ENCODE measurements around the gene HHATL. TPM values are rescaled to one million over a fixed set of nuclear protein-coding genes. Genes with fewer than 3 reads are reported as not detected.
"Not testable (repeated sequence)": the region's sequence is repeated elsewhere in the genome, so short reads cannot be mapped to it uniquely, and the experiment has no call there.

Gene HHATL
- total RNA-seq, 1 donor from 2014 or later, result not detected

- H3K36me3 Mint-ChIP-seq (ENCODE audit: unreplicated experiment), result no peaks in the 10 kb centered on the region
- no peak overlapping the region for H3K4me3 Mint-ChIP-seq (ENCODE audit: unreplicated experiment)
- no peak for TF ChIP-seq CTCF (IDR thresholded peaks at IDR 0.05)
- no peaks in the 10 kb centered on the region for H3K4me1 Mint-ChIP-seq (ENCODE audit: unreplicated experiment)
- peak; percentile 6 for DNase-seq (ENCODE audit: extremely low spot score, unreplicated experiment)
- H3K27me3 Mint-ChIP-seq (ENCODE audit: unreplicated experiment), result peaks cover 53% of the 10 kb centered on the region
- H3K9me3 Mint-ChIP-seq (ENCODE audit: unreplicated experiment), result no peaks in the 10 kb centered on the region
- no peak overlapping the region for H3K27ac Mint-ChIP-seq (ENCODE audit: unreplicated experiment)
Observed at GRCh38 chr3:42725454-42725853, 22.9 kb upstream of the HHATL start.

- Mint-ChIP-seq H3K36me3 (ENCODE audit: unreplicated experiment) (no peaks in the 10 kb centered on the region), H3K27me3 (ENCODE audit: unreplicated experiment) (peaks cover 60% of the 10 kb centered on the region), H3K4me1 (ENCODE audit: unreplicated experiment) (no peaks in the 10 kb centered on the region)
Observed at GRCh38 chr3:42723219-42723618, 20.6 kb upstream of the HHATL start.

GRCh38 chr3:42722442-42722841 is 19.8 kb upstream of the HHATL start:
- H3K36me3 Mint-ChIP-seq (ENCODE audit: unreplicated experiment); H3K4me1 Mint-ChIP-seq (ENCODE audit: unreplicated experiment); DNase-seq (ENCODE audit: extremely low spot score, unreplicated experiment); H3K4me3 Mint-ChIP-seq (ENCODE audit: unreplicated experiment); H3K9me3 Mint-ChIP-seq (ENCODE audit: unreplicated experiment); H3K27ac Mint-ChIP-seq (ENCODE audit: unreplicated experiment): not testable (repeated sequence)
- peaks cover 62% of the 10 kb centered on the region for H3K27me3 Mint-ChIP-seq (ENCODE audit: unreplicated experiment)

More at GRCh38 chr3:42723219-42723618, 20.6 kb upstream of the HHATL start:
- no peak overlapping the region for H3K4me3 Mint-ChIP-seq (ENCODE audit: unreplicated experiment)
- no peak overlapping the region for H3K27ac Mint-ChIP-seq (ENCODE audit: unreplicated experiment)
- no peak for DNase-seq (ENCODE audit: extremely low spot score, unreplicated experiment)
- no peaks in the 10 kb centered on the region for H3K9me3 Mint-ChIP-seq (ENCODE audit: unreplicated experiment)
- no peak for TF ChIP-seq CTCF (IDR thresholded peaks at IDR 0.05)

- TF ChIP-seq CTCF (IDR thresholded peaks at IDR 0.05), result no peak
- no peaks in the 10 kb centered on the region for H3K36me3 Mint-ChIP-seq (ENCODE audit: unreplicated experiment)
- no peaks in the 10 kb centered on the region for H3K4me1 Mint-ChIP-seq (ENCODE audit: unreplicated experiment)
- no peaks in the 10 kb centered on the region for H3K9me3 Mint-ChIP-seq (ENCODE audit: unreplicated experiment)
- no peak overlapping the region for H3K4me3 Mint-ChIP-seq (ENCODE audit: unreplicated experiment)
- H3K27me3 Mint-ChIP-seq (ENCODE audit: unreplicated experiment), result peaks cover 62% of the 10 kb centered on the region
- no peak overlapping the region for H3K27ac Mint-ChIP-seq (ENCODE audit: unreplicated experiment)
- DNase-seq (ENCODE audit: extremely low spot score, unreplicated experiment), result no peak
Observed at GRCh38 chr3:42721690-42722089, 19.1 kb upstream of the HHATL start.

GRCh38 chr3:42720126-42720525 is 17.5 kb upstream of the HHATL start:
- H3K4me3 Mint-ChIP-seq (ENCODE audit: unreplicated experiment), result no peak overlapping the region
- no peak for TF ChIP-seq CTCF (IDR thresholded peaks at IDR 0.05)
- no peaks in the 10 kb centered on the region for H3K4me1 Mint-ChIP-seq (ENCODE audit: unreplicated experiment)
- H3K27ac Mint-ChIP-seq (ENCODE audit: unreplicated experiment), result no peak overlapping the region
- no peaks in the 10 kb centered on the region for H3K36me3 Mint-ChIP-seq (ENCODE audit: unreplicated experiment)
- no peaks in the 10 kb centered on the region for H3K9me3 Mint-ChIP-seq (ENCODE audit: unreplicated experiment)
- DNase-seq (ENCODE audit: extremely low spot score, unreplicated experiment), result no peak
- H3K27me3 Mint-ChIP-seq (ENCODE audit: unreplicated experiment), result peaks cover 55% of the 10 kb centered on the region

GRCh38 chr3:42719002-42719401 is 16.4 kb upstream of the HHATL start:
- no peaks in the 10 kb centered on the region for H3K9me3 Mint-ChIP-seq (ENCODE audit: unreplicated experiment)
- H3K27ac Mint-ChIP-seq (ENCODE audit: unreplicated experiment), result no peak overlapping the region
- H3K36me3 Mint-ChIP-seq (ENCODE audit: unreplicated experiment), result no peaks in the 10 kb centered on the region
- H3K27me3 Mint-ChIP-seq (ENCODE audit: unreplicated experiment), result peaks cover 54% of the 10 kb centered on the region
- DNase-seq (ENCODE audit: extremely low spot score, unreplicated experiment), result peak; percentile 54
- no peak for TF ChIP-seq CTCF (IDR thresholded peaks at IDR 0.05)
- H3K4me3 Mint-ChIP-seq (ENCODE audit: unreplicated experiment), result no peak overlapping the region
- no peaks in the 10 kb centered on the region for H3K4me1 Mint-ChIP-seq (ENCODE audit: unreplicated experiment)

Data from osteocyte (in vitro differentiated cells).